DMS79 treated with DMSO at 0.1 percent for 48 hours (cell line): ENCODE measurements around the gene HINFP.
"Not testable (repeated sequence)": the region's sequence is repeated elsewhere in the genome, so short reads cannot be mapped to it uniquely, and the experiment has no call there.

ENCODE experiments used
- DNase-seq: peaks from one replicate; lab custom pipeline; 2025; lab: John Stamatoyannopoulos, UW

The HINFP gene

DNA sequence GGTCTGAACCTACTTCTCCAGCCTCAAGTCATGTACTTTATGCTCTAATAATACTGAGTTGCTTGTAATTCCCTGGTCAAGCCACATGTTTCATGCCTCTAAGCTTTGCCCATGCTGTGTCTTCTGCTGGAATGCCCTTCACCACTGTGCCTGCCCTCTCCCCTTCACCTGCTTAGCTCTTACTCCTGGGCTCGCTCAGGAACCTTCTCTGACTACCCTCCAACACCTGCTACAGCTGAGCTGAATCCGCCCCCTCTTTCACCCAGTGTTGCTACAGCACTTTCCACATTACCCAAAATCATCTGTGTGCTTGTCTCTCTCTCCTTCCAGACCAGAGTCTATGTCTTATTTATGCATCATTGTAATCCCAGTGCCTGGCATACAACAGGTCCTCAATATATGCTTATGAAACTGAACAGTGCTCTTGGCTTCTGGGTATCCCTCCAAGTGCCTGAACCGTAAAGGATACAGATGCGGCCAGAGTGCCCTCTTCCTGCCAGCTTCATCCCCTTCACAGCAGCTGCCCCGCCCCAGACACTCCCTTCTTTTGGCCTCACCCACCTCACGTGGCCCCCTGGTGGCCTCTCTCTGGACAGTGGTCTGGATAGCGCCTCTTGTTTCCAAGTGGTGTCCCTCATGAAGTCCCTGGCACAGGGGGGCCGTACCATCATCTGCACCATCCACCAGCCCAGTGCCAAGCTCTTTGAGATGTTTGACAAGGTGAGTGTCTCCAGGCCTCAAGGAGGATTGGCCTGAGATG lies 34.5 kb downstream of the HINFP start:
- DNase-seq, result no peak

DNA sequence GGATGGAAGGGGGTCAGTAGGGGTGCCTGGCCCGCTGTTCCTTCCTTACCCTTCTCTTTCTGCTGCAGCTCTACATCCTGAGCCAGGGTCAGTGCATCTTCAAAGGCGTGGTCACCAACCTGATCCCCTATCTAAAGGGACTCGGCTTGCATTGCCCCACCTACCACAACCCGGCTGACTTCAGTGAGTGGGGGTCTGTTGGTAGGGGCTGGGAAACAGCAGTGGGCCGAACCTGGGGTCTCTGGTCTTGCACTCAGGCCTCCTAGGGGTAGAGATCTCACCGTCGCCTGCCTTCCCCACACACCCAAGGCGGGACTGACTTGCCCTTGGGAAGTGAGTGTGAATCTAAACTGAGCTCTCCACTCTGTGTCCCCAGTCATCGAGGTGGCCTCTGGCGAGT lies 35.1 kb downstream of the HINFP start:
- DNase-seq, result no peak

DNA sequence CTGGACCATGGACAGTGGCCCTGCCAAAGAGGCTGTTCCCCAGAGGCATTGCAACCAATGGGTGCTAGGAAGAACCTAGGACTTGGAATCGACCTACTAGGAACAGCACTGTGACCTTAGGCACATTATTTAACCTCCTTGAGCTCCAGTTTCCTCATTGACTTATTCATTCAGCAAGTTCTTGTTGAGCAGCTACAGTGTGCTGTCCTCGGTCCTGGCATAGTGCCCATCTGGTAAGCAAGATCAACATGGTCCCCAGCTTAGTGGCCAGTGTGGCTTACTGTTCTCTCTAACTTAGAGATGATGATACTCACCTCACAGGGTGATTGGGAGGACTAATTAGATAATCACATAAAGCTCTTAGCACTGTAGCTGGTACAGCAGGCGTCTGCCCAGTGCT lies 35.7 kb downstream of the HINFP start:
- no peak for DNase-seq

DNA sequence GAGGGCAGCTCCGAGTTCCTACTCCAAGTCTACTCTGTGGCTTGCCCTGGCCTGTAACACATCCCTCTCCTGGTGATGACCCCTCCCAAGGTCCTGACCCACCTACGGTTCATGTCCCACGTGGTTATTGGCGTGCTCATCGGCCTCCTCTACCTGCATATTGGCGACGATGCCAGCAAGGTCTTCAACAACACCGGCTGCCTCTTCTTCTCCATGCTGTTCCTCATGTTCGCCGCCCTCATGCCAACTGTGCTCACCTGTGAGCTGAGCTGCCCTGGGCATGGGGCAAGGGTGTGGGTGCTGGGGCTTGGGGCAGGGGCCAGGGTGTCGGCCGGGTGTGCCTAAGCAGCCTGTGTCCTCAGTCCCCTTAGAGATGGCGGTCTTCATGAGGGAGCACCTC lies 37.1 kb downstream of the HINFP start:
- DNase-seq, result no peak

DNA sequence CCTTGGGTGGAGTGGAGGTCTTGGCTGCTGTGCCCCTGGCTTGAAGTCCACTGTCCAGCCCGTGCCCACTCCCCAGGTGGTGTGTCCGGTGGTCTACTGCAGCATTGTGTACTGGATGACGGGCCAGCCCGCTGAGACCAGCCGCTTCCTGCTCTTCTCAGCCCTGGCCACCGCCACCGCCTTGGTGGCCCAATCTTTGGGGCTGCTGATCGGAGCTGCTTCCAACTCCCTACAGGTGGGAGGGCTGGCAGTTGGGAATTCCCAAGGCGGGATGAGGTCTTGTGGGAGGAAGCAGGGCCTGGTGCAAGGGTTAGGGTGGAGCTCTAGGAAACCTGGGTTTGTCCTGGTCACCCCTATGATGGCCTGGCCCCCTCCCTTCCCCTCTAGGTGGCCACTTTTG lies 38.8 kb downstream of the HINFP start:
- no peak for DNase-seq

DNA sequence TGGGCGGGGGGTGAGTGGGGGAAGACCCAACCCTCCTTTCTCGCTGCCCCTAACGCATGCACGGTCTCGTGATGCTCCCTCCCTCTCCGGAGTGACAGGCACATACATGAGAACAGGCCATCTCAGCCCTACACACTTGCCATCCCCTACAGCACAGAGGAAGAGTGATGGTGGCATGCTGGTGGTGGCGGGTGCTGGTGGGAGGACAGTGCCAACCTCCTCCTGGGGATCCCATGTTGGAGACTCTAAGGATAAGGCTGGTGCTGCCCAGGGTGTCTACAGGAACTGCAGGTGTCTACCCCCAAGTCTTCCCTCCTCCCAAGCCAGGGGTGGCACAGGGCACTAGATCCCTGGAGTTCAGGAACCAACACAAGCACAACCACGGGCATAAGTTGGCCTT lies 40.5 kb downstream of the HINFP start:
- no peak for DNase-seq

DNA sequence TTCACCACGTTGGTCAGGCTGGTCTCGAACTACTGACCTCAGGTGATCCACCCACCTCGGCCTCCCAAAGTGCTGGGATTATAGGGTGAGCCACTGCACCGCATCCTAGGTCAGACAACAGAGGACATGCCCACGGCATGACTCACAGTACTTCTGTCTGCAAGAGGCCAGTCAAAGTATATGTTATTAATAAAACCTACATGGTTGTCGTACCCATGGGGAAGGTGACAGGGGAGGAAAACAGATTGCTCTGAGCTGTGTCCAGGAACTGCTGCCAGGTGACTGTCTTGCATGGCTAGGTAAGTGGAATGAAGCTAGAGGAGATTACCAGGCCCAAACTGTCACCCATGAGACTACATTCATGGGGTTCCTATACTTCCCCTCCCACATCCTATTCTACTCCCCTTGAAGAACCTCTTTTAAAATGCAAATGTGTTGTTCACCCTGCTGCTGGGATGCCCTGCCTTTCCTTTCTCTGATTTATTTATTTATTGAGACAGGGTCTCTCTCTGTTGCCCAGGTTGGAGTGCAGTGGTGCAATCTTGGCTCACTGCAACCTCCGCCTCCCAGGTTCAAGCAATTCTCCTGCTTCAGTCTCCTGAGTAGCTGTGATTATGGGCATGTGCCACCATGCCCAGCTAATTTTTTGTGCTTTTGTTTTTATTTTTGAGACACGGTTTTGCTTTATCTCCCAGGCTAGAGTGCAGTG lies 45.1 kb downstream of the HINFP start:
- DNase-seq, result no peak

DNA sequence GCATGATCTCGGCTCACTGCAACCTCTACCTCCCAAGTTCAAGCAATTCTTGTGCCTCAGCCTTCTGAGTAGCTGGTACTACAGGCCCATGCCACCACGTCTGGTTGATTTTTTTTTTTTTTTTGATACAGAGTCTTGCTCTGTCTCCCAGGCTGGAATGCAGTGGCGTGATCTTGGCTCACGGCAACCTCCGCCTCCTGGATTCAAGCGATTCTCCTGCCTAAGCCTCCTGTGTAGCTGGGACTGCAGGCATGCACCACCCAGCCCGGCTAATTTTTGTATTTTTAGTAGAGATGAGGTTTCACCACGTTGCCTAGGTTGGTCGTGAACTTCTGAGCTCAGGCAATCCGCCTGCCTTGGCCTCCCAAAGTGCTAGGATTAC lies 45.7 kb downstream of the HINFP start:
- not testable (repeated sequence) for DNase-seq

DNA sequence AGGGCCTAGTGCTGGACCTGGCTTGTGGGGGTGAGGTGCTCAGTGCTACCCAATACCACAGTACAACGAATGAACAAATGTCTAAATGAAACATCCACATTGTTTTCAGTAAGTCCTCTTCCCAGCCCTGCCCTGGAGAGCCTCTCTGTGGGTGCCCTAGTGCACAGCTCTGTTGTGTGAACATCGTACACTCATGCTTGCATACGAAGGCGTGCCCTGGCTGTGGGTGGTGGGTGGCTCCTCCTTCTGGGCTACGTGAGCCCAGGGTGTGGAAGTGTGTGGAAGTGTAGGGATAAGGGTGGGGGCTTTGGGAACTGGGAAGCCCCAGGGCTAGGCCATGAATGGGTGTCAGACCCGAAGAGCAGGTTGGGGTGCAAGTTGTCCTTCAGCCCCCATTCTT lies 46.6 kb downstream of the HINFP start:
- DNase-seq, result no peak

DNA sequence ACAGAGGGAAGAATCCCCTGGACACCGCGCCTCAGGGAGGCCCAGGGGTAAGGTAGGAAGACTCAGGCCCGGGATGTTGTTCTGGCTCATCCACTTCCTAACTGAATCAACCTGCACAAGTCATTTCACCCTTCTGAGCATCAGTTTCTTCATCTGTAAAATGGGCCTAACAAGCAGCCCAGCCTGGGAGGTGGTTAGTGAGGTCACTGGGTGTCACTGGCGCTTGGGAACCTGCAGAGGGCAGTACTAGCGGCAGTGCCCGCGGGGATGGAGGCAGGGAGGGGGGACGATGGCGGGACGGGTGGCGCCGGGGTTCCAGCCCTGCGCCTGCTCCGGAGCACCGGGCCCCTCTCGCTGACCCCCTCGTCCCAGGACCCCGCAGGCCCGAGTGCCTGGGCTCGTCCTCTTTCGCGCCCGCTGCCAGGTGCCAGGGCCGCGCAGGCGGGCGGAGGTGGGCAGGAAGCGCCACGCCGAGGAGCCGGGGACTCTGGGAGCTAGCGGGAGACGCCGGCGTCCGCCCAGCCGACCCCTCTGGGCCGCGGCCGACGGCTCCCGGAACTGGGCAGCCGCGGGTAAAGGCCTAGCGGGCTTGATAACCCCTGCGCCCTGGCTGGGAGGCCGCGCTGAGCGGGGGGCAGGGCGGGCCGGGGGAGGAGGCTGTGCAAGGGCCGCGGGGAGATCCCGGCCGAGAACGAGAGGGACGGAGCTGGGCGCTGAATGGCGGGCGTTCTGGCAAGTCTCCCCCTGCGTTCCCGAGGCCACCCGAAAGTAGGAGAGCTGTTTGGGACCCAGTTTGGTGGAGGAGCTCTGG lies 47.3 kb downstream of the HINFP start, which contains the start of gene NLRX1:
NLRX1 (plus strand) TSS at position 255 of the 811 bp plus-strand sequence. CDS start 2,679 bp downstream, outside the sequence.
- peak; percentile 85 for DNase-seq

DNA sequence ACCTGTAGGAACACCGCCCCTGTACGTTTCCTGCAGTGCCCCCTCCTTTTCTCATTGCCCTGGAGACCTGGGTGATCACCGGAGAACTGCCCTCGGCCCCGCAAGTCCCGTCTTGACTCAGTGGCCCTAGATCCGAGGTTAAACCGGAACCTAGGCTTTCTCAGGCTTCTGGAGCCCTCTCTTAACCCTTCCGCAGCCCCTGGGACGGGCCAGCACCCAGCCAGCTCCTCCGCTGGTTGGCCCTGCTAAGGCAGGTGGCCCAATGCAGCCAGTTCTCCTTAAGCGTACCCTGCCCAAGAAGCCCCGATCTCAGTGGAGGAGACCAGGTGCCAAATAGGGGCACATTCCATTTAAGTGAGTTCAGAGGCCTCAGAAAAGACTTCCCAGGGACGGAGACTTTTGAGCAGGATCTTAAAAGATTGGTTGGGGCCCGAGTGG lies 47.9 kb downstream of the HINFP start:
- no peak for DNase-seq

DNA sequence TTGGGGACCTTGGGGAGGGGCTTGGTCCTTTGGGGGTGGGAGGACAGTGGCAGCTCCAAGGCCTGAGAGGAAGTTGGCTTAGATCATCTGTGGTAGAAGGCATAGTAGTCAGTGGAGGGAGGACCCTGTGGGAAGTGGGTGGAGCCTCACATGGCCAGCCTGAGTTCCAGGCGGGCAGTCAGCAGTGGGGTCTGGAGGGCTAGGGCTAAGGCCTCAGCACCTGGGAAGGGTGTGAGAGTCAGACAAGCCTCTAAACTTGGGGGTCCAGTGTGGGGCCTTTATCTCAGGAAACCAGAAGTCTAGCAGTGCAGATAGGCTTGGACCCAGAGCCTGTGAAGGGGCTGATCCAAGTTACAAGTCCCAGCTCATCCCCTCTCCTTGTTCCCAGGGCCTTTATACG lies 51.1 kb downstream of the HINFP start:
- DNase-seq, result no peak

DNA sequence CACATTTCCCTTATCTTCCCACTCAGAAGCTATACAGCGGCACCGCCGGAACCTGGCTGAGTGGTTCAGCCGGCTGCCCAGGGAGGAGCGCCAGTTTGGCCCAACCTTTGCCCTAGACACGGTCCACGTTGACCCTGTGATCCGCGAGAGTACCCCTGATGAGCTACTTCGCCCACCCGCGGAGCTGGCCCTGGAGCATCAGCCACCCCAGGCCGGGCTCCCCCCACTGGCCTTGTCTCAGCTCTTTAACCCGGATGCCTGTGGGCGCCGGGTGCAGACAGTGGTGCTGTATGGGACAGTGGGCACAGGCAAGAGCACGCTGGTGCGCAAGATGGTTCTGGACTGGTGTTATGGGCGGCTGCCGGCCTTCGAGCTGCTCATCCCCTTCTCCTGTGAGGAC lies 52.1 kb downstream of the HINFP start:
- DNase-seq, result no peak

DNA sequence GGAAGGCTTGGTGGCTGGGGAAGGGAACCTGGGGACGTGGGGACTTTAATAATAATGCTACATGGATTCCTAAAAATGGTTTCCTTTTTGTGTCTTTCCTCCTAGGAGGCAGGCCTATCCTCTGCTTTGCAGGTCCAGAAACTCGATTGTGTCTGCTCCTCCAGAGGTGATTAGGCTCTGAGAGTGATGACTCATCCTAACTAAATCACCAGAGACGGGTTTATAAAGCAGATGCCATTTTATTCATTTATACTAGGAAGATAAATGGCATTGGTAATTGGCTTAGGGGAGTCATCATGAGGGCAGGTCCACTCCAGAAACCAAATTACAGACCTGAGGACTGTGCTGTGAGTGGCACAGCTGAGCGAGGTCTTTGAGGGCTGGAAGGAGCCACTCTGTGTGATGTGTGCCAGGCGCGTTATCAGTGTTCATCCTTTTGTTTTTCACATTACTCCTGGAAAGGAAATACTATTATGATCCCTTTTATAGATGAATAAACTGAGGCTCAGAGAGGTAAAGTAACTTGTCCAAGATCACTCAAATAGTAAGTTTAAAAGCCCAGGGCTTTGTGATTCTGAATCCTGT lies 54.2 kb downstream of the HINFP start:
- DNase-seq, result no peak

DNA sequence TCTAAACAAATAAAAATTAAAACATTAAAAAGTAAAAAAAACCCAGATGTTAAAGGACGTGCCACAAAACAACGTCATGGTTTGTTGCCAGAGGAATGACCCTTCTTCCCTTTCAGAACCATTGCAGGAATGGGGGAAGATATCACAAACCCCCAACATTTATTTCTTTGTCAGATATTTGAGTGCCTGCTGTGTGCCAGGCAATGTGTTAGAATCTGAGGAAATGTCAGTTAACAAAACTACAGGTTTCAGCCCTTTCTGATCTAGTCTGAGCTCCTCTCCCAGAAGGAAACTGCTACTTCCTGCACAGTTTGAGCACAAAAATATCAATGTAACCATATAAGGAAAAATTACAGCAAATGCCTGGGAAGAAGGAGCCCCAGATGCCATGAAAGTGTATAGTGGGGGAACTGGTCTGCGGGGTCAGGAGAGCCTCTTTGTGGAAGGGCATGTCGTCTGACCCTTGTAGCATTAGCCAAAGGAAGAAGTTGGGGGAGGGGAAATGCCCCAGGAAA lies 56.8 kb downstream of the HINFP start:
- no peak for DNase-seq

DNA sequence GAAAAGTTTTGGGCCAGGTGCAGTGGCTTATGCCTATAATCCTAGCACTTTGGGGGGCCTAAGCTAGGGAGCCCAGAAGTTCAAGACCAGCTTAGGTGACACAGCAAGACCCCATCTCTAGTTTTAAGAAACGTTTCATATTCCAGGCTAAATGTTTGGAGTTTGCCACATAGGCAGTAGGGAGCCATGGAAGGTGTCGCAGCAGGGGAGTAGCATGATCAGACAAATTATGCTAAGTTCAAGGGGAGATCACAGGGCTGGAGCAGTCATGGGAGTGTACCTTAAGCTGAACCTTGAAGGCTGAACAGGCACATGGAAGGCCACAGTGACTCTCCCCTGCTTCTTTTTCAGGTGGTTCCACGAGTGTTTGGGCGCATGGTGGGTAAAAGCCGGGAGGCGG lies 58.0 kb downstream of the HINFP start:
- no peak for DNase-seq

DNA sequence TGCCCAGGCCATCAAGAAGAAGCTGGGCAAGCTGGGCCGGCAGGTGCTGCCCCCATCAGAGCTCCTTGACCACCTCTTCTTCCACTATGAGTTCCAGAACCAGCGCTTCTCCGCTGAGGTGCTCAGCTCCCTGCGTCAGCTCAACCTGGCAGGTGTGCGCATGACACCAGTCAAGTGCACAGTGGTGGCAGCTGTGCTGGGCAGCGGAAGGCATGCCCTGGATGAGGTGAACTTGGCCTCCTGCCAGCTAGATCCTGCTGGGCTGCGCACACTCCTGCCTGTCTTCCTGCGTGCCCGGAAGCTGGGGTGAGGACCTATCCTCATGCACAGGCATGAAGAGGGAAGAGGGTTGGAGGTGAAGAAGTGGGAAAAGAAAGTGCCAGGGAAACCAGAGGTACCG lies 58.6 kb downstream of the HINFP start:
- DNase-seq, result peak; percentile 98

DNA sequence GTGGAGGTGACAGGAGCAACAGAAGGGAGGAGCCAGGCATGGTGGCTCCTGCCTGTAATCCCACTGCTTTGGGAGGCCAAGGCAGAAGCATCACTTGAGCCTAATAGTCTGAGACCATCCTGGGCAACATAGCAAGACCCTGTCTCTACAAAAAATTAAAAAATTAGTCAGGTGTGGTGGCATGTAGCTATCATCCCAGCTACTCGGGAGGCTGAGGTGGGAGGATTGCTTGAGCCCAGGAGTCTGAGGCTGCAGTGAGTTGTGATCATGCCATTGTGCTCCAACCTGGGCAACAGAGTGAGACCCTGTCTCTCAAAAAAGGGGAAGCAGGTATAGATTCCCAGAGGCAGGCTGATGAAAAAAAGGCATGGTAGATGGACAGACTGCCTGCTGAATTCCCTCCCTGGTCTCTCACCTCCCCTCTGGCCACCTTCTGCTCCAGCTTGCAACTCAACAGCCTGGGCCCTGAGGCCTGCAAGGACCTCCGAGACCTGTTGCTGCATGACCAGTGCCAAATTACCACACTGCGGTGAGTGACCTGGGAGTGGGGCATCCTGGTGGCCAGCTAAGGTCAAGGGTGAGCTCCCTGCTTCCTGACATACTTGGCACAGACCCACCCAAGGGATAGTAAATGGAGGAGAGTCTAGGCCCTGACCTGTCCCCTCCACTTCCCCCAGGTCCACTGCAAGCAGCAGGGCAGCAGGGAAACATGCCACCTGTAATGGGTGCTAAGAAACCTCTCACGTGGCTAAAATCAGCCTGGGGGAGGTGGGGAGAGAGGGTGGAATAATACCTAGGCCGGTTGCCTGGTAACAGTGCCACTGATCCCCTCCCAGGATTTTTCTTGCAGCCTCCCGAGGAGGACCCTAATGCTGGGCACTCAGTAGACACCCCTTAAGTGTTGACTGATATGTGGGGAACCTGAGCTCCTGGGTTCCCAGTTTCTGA lies 59.6 kb downstream of the HINFP start:
- DNase-seq, result no peak

DNA sequence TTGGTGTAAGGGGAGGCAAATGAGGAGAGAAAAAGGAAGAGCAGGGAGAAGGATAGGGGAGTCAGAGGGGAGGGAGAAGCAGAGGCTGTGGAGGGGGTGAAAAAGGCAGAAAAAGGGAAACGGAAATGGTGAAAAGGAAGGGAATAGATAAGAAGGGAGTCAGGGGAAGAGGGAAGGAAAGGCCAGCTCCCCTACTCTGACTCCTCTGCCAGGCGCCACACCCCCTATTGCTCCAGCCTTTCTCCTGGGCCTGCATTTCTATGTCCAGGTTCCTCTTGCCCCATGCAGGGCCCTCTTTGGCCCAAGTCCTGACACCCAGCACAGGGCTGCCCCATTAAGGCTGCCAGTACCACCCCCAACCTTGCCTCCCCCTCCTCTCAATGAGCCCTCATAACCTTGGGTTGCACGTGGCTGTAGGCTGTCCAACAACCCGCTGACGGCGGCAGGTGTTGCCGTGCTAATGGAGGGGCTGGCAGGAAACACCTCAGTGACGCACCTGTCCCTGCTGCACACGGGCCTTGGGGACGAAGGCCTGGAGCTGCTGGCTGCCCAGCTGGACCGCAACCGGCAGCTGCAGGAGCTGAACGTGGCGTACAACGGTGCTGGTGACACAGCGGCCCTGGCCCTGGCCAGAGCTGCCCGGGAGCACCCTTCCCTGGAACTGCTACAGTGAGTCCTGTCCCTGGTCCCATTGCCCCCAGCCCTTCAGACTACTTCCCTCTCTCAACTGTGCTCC lies 60.5 kb downstream of the HINFP start:
- DNase-seq, result no peak

DNA sequence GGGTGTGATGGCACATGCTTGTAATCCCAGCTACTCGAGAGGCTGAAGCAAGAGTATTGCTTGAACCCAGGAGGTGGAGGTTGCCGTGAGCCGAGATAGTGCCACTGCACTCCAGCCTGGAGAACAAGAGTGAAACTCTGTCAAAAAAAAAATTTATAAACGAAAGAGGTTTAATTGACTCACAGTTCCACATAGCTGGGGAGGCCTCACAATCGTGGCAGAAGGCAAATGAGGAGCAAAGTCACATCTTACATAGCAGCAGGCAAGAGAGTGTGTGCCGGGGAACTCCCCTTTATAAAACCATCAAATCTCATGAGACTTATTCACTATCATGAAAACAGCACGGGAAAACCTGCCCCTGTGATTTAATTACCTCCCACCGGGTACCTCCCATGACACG lies 63.0 kb downstream of the HINFP start:
- DNase-seq, result not testable (repeated sequence)
